HG02571 (cell line): ENCODE measurements around the gene SHMT2.

ENCODE experiments used
- ATAC-seq: cut with Tn5 transposase; IDR thresholded peaks from one replicate; pipeline ENCODE4 v1.9.1; 2021; ENCODE audit warnings: mild to moderate bottlenecking, moderate library complexity; ENCODE audit not compliant: unreplicated experiment

The SHMT2 gene

DNA sequence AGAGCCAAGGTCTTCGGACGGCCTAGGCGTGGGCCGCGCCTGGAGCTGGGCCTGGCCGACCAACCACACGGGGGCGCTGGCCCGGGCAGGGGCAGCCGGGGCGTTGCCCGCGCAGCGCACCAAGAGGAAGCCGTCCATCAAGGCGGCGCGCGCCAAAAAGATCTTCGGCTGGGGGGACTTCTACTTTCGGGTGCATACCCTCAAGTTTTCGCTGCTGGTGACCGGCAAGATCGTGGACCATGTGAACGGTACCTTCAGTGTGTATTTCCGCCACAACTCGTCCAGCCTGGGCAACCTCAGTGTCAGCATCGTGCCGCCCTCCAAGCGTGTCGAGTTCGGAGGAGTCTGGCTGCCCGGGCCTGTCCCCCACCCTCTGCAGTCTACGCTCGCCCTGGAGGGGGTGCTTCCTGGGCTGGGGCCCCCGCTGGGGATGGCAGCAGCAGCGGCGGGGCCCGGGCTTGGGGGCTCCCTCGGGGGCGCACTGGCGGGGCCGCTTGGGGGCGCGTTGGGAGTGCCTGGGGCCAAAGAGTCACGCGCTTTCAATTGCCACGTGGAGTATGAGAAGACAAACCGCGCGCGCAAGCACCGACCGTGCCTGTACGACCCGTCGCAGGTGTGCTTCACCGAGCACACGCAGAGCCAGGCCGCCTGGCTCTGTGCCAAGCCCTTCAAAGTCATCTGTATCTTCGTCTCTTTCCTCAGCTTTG, 4.4 kb upstream of the SHMT2 start:
- no peak for ATAC-seq

DNA sequence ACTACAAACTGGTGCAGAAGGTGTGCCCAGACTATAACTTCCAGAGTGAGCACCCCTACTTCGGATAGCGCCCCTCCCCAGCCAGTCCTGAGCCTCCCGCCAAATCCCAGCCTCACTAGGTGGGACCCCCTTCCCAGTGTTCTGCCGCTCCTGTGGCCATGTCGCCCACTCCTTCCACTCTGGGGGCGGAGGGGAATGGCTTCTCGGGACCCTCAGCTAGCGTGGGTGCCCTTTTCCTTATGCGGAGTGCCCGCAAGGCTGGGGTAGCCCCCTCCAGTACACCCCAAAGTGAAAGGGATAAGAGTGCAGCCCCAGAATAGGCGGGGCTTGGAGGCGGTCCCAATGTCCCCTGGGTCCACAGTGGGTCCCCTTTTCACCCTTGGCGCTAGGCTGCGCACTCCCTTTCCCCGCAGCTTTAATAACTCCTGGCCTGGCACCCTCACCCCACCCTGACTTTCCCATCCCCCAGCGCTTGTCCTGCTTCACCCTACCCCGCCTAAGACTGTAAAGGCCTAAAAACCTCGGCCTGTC, 3.8 kb upstream of the SHMT2 start:
- no peak for ATAC-seq

DNA sequence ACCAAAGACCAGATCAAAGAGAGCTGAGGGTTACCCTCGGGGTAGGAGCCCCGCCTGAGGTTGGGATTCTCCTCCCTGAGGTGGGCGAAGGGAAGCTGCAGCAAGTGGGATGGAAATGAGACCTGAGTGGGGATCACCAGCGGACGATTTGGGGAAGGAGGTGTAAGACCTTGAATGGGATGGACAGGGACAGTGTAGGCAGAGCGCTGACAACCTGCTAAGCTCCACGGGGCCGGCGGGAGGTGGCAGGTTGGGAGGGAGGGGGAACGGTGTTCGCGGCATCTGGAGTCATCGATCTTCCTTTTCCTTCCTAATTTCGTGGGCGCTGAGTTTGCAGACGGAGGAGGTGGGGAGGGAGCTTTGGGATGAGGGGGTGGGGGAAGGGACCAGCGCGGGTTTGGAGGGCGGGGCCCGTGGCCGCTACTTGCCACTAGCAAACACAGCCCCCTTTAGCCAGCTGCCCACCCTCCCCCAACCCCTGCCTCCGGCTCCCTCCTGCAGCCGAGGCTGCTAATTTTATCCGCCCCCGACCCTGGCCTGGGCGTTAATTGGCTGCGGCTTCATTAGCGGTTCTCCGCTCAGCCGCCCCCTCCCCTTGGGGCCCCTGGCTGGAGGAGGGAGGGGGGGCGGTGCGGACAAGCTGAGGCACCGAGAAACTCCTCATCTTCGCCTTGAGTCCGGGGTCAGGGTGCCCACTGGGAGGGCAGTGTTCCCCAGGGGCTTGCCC, 2.8 kb upstream of the SHMT2 start:
- no peak for ATAC-seq

DNA sequence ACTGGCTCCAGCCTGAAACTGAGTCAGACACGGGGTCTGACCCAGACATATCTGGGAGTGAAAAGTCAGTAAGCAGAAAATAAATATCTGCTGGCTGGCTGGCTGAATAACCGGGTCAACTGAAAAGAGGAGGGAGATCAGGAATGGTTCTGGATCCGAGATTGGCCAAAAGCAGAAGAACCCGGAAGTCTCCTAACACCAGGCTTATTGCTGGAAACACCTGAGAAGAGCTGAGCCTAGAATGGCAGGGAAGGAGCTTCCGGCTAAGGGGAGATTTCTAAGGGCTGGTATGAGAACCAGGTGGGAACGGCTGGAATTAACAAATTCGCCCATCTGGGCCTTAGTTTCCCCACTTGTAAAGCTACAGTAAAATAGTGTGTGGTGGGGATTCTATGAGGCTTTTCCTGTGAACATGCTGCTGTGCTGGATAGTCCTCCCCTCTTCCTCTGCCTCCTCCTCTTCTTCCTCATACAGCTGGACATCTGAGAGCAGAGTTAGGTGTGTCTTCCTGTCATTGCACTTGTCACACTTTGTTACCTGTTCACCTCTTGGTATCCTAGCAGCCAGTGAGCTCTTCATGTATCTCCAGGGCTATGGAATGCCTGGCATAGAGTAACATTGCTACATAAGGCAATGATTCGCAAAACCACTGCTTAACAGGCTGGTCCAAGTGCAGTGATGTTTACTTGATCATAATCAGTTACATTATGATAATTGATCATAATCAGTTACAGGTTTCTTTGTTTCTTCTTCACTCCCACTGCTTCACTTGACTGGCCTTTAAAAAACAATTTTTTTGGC, 2.0 kb upstream of the SHMT2 start:
- ATAC-seq, result no peak

DNA sequence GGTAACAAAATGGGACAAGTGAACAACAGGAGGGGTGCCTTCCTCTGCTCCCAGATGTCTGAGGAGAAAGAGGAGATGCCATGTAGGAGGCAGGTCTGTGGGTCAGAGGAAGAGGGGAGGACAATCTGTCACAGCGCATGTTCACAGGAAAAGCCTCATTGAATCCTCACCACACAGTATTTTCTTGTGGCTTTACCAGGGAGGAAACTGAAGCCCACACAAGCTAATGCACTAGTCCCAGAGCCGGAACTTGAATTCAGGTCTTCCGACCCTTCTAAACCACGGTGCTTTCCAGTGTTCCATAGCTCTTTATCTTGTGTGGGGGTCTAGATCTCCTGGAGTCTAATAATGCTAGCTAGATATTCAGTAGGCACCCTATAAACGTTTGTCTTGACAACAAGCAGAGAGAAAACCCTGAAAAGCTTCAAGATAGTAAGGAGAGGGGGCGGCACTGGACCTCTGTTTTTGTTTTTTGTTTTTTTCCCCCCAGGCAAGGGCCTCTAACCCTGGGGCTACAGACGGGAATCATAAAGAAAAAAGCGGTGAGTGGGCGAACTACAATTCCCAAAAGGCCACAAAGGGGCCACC, 371 bp upstream of the SHMT2 start:
- ATAC-seq, result no peak

DNA sequence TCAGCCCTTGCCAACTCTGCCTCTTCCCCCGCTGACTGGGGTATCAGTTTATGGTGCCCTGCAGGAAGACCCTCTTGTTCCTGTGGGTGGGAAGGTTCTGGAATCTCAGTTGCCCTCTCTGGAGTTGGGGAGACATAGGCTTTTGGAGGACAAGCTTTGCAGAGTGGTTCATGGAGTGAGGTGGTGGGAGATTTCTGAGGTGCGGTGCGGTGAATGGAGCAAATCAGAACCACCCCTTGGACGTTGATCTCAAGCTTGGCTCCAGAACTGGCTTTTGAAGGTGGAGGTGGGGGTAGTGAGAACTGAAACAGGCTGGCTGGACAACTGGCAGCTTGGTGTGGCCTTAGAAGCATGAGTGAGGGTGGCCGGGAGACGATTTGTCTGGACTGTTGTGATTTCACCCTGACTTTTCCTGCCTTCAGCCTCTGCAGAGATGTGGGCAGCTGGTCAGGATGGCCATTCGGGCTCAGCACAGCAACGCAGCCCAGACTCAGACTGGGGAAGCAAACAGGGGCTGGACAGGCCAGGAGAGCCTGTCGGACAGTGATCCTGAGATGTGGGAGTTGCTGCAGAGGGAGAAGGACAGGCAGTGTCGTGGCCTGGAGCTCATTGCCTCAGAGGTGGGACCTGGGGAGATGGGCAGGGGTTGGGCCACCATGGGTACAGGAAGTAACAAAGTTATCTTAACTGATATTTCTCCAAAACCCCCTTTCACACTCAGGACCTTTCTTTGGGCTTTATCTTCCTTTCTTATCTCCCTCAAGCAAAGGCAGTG, 1.1 kb downstream of the SHMT2 start:
- ATAC-seq, result no peak

DNA sequence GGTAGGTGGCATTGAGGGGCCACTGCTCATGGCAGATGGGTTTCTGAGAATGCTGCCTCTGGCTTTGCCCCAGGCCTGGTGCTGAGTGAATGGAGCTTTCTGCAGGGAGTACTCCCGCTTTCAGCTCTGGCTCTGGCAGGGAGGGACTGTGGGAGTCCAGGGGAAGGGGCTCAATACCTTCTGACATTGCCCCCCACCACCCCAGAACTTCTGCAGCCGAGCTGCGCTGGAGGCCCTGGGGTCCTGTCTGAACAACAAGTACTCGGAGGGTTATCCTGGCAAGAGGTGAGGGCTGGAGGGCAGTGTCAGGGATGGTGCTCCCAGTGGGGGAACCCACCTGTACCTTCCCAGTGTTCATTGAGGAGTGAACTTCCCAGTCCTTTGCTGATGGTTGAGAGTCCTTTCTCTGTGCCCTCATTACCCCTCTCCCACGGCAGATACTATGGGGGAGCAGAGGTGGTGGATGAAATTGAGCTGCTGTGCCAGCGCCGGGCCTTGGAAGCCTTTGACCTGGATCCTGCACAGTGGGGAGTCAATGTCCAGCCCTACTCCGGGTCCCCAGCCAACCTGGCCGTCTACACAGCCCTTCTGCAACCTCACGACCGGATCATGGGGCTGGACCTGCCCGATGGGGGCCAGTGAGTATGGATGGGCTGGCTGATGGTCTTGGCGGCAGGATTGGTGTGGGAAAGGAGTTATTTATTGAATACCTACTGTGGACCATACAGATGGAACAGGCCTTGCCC, 1.9 kb downstream of the SHMT2 start:
- no peak for ATAC-seq

DNA sequence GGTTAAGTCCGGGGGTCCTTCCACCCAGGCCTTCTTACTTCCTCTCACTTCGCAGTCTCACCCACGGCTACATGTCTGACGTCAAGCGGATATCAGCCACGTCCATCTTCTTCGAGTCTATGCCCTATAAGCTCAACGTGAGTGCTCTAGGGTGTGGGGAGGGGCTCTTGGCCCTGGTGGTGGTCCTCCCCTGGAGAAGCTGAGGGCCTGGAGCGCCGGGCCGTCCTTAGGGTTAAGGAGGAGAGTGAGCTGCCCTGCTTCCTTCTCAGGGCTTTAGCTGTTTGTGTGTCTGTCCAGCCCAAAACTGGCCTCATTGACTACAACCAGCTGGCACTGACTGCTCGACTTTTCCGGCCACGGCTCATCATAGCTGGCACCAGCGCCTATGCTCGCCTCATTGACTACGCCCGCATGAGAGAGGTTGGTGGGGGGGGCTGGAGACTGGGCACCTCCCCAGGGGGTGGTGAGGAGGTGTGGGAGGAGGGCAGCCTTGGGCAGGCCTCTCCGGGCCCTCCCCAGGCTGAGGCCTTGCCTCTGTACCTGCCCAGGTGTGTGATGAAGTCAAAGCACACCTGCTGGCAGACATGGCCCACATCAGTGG, 2.7 kb downstream of the SHMT2 start:
- no peak for ATAC-seq

DNA sequence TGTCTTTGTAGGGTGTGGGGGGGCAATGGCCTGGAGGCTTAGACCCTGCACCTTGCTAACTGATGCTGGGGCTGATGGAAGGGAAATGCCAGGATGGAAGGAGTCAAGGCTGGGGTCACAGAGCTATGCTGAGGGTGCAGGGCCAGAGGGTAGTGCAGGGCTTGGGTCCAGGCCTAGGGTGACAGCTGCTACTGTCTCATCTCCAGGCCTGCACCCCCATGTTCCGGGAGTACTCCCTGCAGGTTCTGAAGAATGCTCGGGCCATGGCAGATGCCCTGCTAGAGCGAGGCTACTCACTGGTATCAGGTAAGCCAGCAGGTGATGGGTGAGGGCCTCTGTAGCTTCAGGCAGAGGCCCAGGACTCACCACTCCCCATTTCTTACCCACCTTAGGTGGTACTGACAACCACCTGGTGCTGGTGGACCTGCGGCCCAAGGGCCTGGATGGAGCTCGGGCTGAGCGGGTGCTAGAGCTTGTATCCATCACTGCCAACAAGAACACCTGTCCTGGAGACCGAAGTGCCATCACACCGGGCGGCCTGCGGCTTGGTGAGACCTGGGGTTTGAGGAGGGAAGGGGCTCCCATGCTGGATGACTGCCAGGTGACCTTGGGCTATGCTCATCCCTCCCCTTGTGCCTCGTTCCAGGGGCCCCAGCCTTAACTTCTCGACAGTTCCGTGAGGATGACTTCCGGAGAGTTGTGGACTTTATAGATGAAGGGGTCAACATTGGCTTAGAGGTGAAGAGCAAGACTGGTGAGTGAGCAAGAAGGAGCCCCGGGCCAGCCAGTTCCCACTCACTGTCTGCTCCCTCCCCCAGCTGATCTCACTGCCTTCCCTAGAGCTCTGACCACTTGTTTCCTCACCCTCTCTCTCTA, 4.1 kb downstream of the SHMT2 start:
- ATAC-seq, result no peak

DNA sequence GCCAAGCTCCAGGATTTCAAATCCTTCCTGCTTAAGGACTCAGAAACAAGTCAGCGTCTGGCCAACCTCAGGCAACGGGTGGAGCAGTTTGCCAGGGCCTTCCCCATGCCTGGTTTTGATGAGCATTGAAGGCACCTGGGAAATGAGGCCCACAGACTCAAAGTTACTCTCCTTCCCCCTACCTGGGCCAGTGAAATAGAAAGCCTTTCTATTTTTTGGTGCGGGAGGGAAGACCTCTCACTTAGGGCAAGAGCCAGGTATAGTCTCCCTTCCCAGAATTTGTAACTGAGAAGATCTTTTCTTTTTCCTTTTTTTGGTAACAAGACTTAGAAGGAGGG, 4.7 kb downstream of the SHMT2 start:
- no peak for ATAC-seq

DNA sequence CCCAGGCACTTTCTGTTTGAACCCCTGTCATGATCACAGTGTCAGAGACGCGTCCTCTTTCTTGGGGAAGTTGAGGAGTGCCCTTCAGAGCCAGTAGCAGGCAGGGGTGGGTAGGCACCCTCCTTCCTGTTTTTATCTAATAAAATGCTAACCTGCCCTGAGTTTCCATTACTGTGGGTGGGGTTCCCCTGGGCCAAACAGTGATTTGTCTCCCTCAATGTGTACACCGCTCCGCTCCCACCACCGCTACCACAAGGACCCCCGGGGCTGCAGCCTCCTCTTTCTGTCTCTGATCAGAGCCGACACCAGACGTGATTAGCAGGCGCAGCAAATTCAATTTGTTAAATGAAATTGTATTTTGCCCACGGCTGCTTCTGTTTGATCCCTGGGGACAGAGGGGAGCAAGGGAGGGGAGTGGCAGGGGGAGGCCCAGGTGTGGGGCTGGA, 5.1 kb downstream of the SHMT2 start:
- ATAC-seq, result no peak

DNA sequence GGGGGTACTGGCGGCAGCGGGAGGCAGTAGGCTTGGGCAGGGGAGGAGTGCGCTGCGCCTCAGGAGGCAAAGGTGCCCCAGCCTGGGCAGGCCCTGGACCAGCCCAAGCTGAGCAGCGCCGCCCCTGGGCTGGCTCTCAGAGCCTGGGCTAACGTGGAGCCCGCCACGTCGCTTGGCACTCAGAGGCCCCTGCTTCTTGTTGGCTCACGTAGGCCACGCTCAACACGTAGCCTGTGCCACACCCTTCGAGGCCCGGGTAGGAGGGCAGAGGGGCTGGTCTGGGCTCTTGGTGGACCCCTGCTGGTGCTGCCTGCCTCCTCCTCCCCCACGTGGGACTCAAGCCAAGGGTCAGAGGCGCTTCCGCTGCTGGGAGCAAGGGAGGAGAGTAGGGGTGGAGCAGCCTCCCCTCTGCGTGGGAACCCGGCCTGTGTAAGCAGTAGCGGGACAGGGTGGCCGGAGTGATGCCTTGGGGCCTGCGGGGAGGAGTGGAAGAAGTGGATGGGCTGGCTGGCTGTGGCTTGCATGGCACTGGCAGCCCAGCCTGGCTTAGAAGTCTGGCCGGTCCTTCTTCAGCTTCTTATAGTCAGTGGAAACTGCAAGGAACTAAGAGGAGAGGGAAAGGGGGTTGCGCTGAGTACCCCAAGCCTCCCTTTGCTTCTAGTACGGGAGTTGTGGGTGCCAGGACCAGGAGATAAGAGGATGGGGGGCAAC, 5.7 kb downstream of the SHMT2 start:
- no peak for ATAC-seq

DNA sequence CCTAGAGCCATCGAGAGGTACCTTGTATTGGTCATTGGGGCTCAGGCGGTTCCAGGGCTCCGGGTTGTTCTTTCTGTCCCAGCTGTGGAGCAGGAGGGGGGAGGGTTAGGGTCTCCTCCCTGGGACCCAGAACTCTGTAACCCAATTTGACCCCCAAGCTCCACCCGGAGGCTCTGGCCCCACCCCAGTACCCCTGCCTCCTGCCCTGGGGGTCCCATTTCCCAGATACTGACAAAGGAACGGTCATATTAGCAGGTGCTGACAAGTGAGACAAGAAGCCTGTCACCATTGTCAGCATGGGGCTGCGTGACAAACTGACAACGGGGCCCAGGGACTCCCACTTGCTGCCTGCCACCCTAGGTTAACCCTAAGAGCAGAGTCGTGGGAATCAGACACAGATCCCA, 6.2 kb downstream of the SHMT2 start:
- no peak for ATAC-seq

DNA sequence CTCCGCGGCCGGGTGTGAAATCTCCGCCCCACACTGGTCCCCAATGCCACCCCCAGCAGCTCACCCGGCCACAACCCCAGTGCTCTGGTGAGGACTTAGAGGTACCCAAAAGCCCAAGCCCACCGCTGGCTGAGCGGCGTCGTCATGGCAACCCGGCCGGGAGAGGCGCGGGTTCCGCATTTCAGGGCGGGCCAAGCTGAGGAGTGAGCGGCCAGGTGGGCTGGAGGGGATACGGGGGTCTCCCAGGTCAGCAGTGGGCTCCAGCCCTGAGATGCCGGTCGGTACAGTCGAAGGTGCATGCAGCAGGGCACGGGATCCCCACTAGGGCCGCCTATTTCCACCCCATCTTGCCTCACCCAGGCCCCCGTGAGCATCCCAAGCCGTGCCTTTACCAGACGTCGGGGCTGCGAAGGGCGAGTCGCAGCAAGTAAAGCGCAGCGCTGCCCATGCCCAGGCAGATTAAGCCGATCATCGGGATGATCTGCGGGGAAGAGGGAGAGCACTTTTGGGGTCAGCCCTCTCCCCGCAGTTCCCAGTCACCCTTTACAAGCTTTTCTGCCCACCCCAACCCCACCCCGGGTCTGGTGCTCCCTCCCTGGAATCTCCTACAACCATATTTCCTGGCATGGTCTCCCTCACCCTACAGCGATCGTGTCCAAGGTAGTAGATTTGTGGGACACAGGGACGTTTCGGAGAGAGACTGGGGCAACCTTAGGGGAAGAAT, 6.9 kb downstream of the SHMT2 start:
- ATAC-seq, result no peak

DNA sequence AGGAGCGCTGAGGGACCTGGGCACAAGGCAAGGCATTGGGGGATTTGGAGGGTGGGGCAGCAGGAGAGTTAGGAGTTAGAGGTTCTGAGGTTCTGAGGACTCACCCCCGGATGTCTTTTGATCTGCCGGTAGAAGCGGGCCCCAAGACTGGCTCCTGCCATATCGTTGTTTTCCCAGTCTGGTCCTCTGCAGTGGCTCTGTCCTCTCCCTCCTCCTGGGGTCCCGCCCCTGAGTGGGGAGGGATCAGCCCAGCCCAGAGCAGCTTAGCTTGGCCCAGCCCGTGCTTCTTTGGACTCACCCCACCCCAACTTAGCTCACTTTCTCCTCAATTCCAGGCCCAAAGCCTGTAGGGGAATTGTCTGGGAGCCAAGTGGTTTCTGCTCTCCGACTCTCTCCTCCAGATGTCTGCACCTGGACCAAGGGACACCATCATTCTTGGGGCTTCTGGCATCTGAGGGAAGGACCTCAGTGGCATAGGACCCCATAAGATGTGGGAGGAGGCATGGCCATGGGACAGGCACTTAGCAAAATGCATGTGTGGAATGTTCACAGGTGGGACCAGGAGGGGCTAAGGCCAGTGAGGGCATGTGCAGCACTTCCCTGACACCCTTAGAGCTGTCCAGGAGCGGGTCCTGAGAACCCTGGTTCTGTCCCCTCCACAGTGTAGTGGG, 7.5 kb downstream of the SHMT2 start:
- no peak for ATAC-seq

DNA sequence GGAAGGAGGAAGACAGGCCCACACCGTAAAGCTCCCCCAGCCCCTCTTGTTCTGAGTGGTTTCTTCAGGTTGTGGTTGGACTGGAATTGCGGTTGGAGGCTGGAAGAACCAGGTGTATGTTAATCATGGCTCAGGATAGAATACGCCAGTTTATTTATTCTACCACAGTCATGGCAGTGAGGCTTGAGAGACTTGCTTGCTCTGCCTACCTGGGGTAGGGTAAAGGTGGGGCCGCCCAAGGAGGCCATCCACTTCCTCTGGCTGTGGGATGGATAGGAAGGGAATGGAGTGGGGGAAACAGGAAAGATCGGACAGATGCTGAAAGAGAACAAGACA, 8.1 kb downstream of the SHMT2 start:
- no peak for ATAC-seq
